ENCODE data around the gene CLDN34. TPM values are rescaled to one million over a fixed set of nuclear protein-coding genes. Genes with fewer than 3 reads are reported as not detected.

The CLDN34 gene
- polyA plus RNA-seq, 1 donor, result 0.07 TPM

DNA sequence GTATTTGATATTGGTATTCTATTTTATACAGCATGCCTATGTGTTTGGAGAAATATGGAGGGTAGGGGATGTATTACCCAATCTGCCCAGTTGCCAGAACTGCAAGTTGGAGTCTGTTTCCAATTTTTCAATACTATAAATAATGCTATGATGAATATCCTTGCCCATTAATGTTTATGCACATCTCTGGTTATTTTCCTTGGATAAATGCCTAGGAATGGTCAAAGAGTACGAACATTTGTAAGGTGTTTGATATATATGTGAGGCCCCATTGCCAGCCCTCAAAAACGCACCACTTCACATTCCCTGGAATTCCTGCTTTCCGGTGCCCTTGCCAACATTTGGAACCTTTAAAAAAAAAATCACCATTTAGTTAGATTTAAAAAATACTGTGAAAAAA is 34.3 kb downstream of the CLDN34 start:
- DNase-seq, result no peak
- H3K27me3 ChIP-seq (ENCODE audit: control insufficient read depth, insufficient read depth, low read length), result no peaks in the 10 kb centered on the region
- no peak overlapping the region for H3K27ac ChIP-seq (ENCODE audit: low read length)
- no peaks in the 10 kb centered on the region for H3K36me3 ChIP-seq (ENCODE audit: control insufficient read depth, insufficient read depth, low read length)
- no peak overlapping the region for H3K4me3 ChIP-seq (ENCODE audit: low read length)
- H3K4me1 ChIP-seq (ENCODE audit: control insufficient read depth, insufficient read depth, low read length), result no peaks in the 10 kb centered on the region
- no peaks in the 10 kb centered on the region for H3K9me3 ChIP-seq (ENCODE audit: control insufficient read depth, low read depth, low read length)
- no CpG with 5 or more reads among the region's 3 CpGs for WGBS (ENCODE audit: insufficient coverage, low lambda C conversion rate)

DNA sequence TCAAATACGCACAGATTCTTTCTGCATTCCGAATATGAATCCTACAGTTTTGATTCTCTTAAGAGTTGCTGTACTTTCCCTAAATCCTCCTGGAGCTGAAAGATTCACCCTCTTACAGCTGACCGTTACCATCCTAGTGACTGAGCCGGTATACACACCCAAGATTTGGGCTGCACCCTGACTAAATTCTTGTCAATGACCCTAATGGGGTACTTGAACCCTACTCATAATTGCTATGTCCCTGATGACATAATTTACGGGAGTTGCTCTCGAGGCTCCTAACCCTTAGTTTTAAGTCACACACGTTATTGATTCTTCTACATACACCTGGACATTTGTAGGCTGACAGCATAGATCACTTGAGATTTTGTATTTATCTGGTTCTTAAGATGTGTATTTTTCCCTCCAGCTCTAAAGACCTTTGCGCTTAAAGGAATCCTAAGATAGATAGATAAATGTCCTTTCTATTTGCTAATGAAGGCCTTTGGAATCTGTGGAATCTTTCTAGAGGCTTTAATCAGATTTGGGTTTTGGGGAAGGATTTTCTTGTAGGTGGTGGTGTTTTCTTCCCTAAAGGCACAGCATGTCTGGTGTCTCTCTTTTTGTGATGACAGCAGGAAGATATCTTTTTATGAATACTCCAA is 37.8 kb downstream of the CLDN34 start:
- H3K27ac ChIP-seq (ENCODE audit: low read length), result no peak overlapping the region
- no peak for DNase-seq
- H3K27me3 ChIP-seq (ENCODE audit: control insufficient read depth, insufficient read depth, low read length), result no peaks in the 10 kb centered on the region
- WGBS (ENCODE audit: insufficient coverage, low lambda C conversion rate), result no CpG with 5 or more reads among the region's 8 CpGs
- no peaks in the 10 kb centered on the region for H3K9me3 ChIP-seq (ENCODE audit: control insufficient read depth, low read depth, low read length)
- H3K4me1 ChIP-seq (ENCODE audit: control insufficient read depth, insufficient read depth, low read length), result no peaks in the 10 kb centered on the region
- no peak overlapping the region for H3K4me3 ChIP-seq (ENCODE audit: low read length)
- H3K36me3 ChIP-seq (ENCODE audit: control insufficient read depth, insufficient read depth, low read length), result no peaks in the 10 kb centered on the region

DNA sequence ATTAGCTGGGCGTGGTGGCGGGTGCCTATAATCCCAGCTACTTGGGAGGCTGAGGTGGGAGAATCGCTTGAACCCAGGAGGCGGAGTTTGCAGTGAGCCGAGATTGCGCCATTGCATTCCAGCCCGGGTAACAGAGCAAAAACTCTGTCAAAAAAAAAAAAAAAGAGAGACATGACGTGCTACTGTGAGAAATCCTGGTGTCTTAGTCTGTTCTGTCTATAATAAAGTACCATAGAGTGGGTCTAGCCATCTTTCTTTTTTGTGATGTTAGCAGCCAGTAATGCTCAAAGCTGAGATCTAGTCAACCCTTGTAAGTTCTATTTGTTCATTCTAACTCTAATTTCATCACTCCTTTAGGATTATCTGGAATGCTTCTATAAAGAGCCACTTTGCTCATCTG is 38.9 kb downstream of the CLDN34 start:
- H3K27ac ChIP-seq (ENCODE audit: low read length), result no peak overlapping the region
- DNase-seq, result no peak
- no peak overlapping the region for H3K4me3 ChIP-seq (ENCODE audit: low read length)
- H3K27me3 ChIP-seq (ENCODE audit: control insufficient read depth, insufficient read depth, low read length), result no peaks in the 10 kb centered on the region
- WGBS (ENCODE audit: insufficient coverage, low lambda C conversion rate), result no CpG with 5 or more reads among the region's 8 CpGs
- no peaks in the 10 kb centered on the region for H3K4me1 ChIP-seq (ENCODE audit: control insufficient read depth, insufficient read depth, low read length)
- H3K36me3 ChIP-seq (ENCODE audit: control insufficient read depth, insufficient read depth, low read length), result no peaks in the 10 kb centered on the region
- no peaks in the 10 kb centered on the region for H3K9me3 ChIP-seq (ENCODE audit: control insufficient read depth, low read depth, low read length)

DNA sequence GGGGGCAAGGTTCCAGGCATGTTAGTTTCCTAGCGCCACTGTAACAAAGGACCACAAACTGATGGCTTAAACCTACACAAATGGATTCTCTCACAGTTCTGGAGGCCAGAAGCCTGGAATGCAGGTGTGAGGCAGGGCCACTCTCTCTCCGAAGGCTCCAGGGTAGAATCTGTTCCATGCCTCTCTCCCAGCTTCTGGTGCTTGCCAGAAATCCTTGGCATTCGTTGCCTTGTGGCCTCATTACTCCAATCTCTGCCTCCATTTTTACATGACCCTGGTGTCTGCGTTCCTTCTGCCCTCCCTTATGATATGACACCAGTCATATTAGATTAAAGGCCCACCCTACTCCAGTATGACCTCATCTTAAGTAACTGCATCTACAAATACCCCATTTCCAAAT is 39.6 kb downstream of the CLDN34 start:
- H3K27me3 ChIP-seq (ENCODE audit: control insufficient read depth, insufficient read depth, low read length), result no peaks in the 10 kb centered on the region
- DNase-seq, result no peak
- no peaks in the 10 kb centered on the region for H3K4me1 ChIP-seq (ENCODE audit: control insufficient read depth, insufficient read depth, low read length)
- H3K9me3 ChIP-seq (ENCODE audit: control insufficient read depth, low read depth, low read length), result no peaks in the 10 kb centered on the region
- WGBS (ENCODE audit: insufficient coverage, low lambda C conversion rate), result no CpG with 5 or more reads among the region's 4 CpGs
- H3K4me3 ChIP-seq (ENCODE audit: low read length), result no peak overlapping the region
- H3K36me3 ChIP-seq (ENCODE audit: control insufficient read depth, insufficient read depth, low read length), result no peaks in the 10 kb centered on the region
- H3K27ac ChIP-seq (ENCODE audit: low read length), result no peak overlapping the region

DNA sequence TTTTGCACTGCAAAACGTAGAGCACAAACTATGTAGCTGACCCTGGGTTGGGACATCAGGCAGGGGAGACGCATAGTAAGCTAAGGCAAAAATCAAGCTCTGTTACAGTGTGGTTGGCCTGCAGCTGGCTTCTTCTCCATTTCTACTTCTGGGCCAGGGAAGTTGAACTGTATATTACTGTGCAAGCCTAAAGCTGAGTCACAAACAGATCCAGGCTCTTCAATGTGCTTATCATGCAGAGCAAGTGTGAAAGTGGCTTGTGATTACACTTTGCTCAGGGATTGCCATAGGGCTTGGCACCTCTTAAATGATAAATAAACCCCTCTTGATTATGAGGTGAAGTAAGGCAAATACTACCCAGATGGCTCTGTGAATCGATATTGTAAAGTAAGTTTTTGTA is 40.5 kb downstream of the CLDN34 start:
- Histone ChIP-seq H3K4me3 (ENCODE audit: low read length) (no peak overlapping the region), H3K27ac (ENCODE audit: low read length) (no peak overlapping the region), H3K36me3 (ENCODE audit: control insufficient read depth, insufficient read depth, low read length) (no peaks in the 10 kb centered on the region), H3K4me1 (ENCODE audit: control insufficient read depth, insufficient read depth, low read length) (no peaks in the 10 kb centered on the region), H3K9me3 (ENCODE audit: control insufficient read depth, low read depth, low read length) (no peaks in the 10 kb centered on the region), H3K27me3 (ENCODE audit: control insufficient read depth, insufficient read depth, low read length) (no peaks in the 10 kb centered on the region)
- no CpG with 5 or more reads among the region's 3 CpGs for WGBS (ENCODE audit: insufficient coverage, low lambda C conversion rate)
- no peak for DNase-seq

DNA sequence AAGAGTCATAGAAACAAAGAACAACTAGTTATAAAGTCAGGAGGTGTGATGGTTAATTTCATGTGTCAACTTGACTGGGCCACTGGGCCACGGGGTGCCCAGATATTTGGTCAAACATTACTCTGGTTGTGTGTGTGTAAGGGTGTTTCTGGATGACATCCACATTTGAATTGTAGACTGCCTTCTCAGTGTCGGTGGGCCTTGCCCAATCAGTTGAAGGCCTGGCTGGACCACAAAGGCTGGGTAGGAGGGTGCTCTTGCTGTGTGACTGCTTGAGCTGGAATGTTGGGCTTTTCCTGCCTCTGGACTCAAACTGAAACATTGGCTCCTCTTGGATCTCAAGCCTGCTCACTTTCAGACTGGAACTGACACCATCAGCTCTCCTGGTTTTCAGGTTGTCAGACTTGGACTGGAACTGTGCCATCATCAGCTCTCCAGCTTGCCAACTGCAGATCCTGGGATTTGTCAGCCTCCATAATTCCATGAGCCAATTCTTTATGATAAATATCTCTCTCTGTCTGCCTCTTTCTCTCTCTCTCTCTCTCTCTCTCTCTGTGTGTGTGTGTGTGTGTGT is 41.4 kb downstream of the CLDN34 start:
- no peak overlapping the region for H3K27ac ChIP-seq (ENCODE audit: low read length)
- no peak for DNase-seq
- WGBS (ENCODE audit: insufficient coverage, low lambda C conversion rate), result no CpG with 5 or more reads among the region's 2 CpGs
- no peak overlapping the region for H3K4me3 ChIP-seq (ENCODE audit: low read length)
- H3K4me1 ChIP-seq (ENCODE audit: control insufficient read depth, insufficient read depth, low read length), result no peaks in the 10 kb centered on the region
- no peaks in the 10 kb centered on the region for H3K36me3 ChIP-seq (ENCODE audit: control insufficient read depth, insufficient read depth, low read length)
- no peaks in the 10 kb centered on the region for H3K27me3 ChIP-seq (ENCODE audit: control insufficient read depth, insufficient read depth, low read length)
- H3K9me3 ChIP-seq (ENCODE audit: control insufficient read depth, low read depth, low read length), result no peaks in the 10 kb centered on the region

DNA sequence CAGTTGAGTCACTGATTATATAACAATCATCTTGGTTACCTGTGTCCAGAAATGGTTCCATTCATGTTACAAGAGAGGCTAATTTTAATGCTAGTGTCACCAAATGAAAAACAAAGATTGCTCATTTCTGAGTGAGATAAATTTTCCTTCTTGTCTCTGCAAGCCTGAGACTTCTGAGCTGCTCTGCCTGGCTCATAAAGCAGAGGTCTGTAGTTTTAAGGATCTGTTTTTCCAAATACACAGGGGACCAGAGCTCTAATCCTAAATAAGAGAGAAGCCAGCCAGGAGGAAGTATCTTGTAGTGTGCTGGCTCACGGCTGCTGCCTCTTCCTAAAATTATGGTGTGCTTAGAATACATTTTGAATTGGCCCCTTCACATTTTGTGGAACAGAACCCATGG is 42.6 kb downstream of the CLDN34 start:
- H3K36me3 ChIP-seq (ENCODE audit: control insufficient read depth, insufficient read depth, low read length), result no peaks in the 10 kb centered on the region
- no CpG with 5 or more reads among the region's 1 CpG for WGBS (ENCODE audit: insufficient coverage, low lambda C conversion rate)
- peaks cover 2% of the 10 kb centered on the region for H3K27me3 ChIP-seq (ENCODE audit: control insufficient read depth, insufficient read depth, low read length)
- H3K27ac ChIP-seq (ENCODE audit: low read length), result no peak overlapping the region
- no peak for DNase-seq
- H3K9me3 ChIP-seq (ENCODE audit: control insufficient read depth, low read depth, low read length), result no peaks in the 10 kb centered on the region
- no peaks in the 10 kb centered on the region for H3K4me1 ChIP-seq (ENCODE audit: control insufficient read depth, insufficient read depth, low read length)
- no peak overlapping the region for H3K4me3 ChIP-seq (ENCODE audit: low read length)

DNA sequence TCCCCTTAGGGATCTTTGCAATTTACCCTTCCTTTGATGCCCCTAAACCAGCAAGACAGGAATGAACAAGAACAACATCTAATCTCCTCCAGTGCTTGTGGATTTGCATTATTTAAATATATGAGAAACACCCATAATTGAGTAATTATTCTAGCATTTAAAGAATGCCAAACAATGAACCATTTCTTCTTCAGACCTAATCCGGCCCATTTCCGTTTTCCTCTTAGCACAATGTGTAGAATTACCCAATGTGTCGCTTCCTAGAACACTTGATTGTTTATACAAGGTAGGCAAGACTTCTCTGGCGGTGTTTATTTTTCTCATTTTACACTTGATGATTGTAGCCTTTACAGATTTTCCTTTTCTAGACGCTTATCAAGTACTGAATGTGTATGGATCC is 43.5 kb downstream of the CLDN34 start:
- no peaks in the 10 kb centered on the region for H3K36me3 ChIP-seq (ENCODE audit: control insufficient read depth, insufficient read depth, low read length)
- 50% methylated on average over 1 of the region's 5 CpGs for WGBS (ENCODE audit: insufficient coverage, low lambda C conversion rate)

DNA sequence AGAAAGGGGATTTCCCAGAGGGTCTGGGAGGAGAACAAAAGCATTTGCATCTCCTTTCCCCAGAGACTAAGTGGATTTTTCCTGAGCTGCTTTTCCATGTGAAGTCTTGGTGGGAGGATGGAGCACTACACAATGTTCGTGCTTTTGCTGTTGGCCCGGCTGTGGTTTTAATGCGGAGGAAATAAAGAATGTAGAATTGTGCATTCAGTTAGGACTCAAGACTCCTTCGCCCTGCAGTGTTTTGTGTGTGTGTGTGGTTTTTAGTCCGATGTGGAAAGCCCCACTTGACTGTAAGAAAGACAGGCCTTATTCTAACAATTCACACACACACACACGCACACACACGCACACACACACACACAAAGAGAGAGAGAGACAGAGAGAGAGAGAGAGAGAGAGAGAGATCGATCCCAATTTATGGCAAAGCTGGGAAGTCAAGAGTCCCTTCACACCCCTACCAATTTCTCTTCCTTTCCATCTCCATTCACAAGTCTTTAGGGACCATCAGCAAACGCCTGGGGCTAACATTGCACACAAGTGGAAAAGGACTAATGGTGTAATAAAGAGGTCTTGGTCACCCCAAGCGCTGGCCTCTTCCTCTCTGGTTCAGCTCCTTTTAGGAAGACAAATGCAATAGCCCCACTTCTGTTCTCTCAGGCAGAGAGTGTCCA is 44.2 kb downstream of the CLDN34 start:
- no peak overlapping the region for H3K4me3 ChIP-seq (ENCODE audit: low read length)
- peaks cover 3% of the 10 kb centered on the region for H3K9me3 ChIP-seq (ENCODE audit: control insufficient read depth, low read depth, low read length)
- no peaks in the 10 kb centered on the region for H3K36me3 ChIP-seq (ENCODE audit: control insufficient read depth, insufficient read depth, low read length)
- no peak for DNase-seq
- WGBS (ENCODE audit: insufficient coverage, low lambda C conversion rate), result no CpG with 5 or more reads among the region's 10 CpGs
- H3K27ac ChIP-seq (ENCODE audit: low read length), result no peak overlapping the region
- peaks cover 2% of the 10 kb centered on the region for H3K27me3 ChIP-seq (ENCODE audit: control insufficient read depth, insufficient read depth, low read length)
- no peaks in the 10 kb centered on the region for H3K4me1 ChIP-seq (ENCODE audit: control insufficient read depth, insufficient read depth, low read length)

More for the DNA sequence above, 43.5 kb downstream of the CLDN34 start:
- H3K9me3 ChIP-seq (ENCODE audit: control insufficient read depth, low read depth, low read length), result no peaks in the 10 kb centered on the region
- H3K4me3 ChIP-seq (ENCODE audit: low read length), result no peak overlapping the region
- peaks cover 2% of the 10 kb centered on the region for H3K27me3 ChIP-seq (ENCODE audit: control insufficient read depth, insufficient read depth, low read length)
- H3K4me1 ChIP-seq (ENCODE audit: control insufficient read depth, insufficient read depth, low read length), result no peaks in the 10 kb centered on the region
- H3K27ac ChIP-seq (ENCODE audit: low read length), result no peak overlapping the region
- DNase-seq, result no peak

DNA sequence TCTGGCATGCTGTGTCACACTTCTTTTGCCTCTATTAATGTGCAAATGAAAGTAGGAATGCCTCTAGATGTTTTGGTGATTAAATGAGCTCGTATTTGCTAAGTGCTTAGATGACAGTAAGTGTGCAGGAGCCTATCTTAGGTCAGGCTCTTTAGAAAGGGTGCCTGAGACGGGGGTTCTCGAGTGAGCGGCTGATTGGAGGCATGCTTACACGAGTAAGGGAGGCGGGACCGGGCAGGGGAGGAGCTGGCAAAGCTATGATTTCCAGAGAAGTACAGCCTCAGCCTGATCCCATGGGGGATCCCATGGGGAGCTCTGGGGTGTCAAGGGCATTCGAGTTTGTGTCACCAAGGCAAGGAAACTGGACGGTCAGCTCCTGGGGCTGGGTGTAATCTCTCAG is 44.8 kb downstream of the CLDN34 start:
- H3K27ac ChIP-seq (ENCODE audit: low read length), result no peak overlapping the region
- peaks cover 3% of the 10 kb centered on the region for H3K9me3 ChIP-seq (ENCODE audit: control insufficient read depth, low read depth, low read length)
- H3K27me3 ChIP-seq (ENCODE audit: control insufficient read depth, insufficient read depth, low read length), result peaks cover 2% of the 10 kb centered on the region
- H3K4me3 ChIP-seq (ENCODE audit: low read length), result no peak overlapping the region
- WGBS (ENCODE audit: insufficient coverage, low lambda C conversion rate), result no CpG with 5 or more reads among the region's 9 CpGs
- no peaks in the 10 kb centered on the region for H3K36me3 ChIP-seq (ENCODE audit: control insufficient read depth, insufficient read depth, low read length)
- no peak for DNase-seq
- H3K4me1 ChIP-seq (ENCODE audit: control insufficient read depth, insufficient read depth, low read length), result no peaks in the 10 kb centered on the region
